ENCODE results near the gene KIT. TPM values are rescaled to one million over a fixed set of nuclear protein-coding genes. Genes with fewer than 3 reads are reported as not detected.

The KIT gene
- total and polyA plus RNA-seq, 2 donors (not counting 1 experiment from before 2014, with no cell fraction given): 0.50 to 19.9 TPM

GRCh38 chr4:54703182-54703581, 45.4 kb downstream of the KIT start:
- no peaks in the 10 kb centered on the region for H4K20me1 ChIP-seq (ENCODE audit: control insufficient read depth, extremely low read depth, insufficient read depth, low read length)
- DNase-seq (ENCODE audit: low read depth in 2 of 2): no peak
- no peak overlapping the region for H3K4me2 ChIP-seq (ENCODE audit: extremely low read depth, insufficient read depth, low read length)
- TF ChIP-seq EZH2 (IDR thresholded peaks at IDR 0.05; ENCODE audit: low read length, missing control alignments) (no peak), CTCF (conservative IDR thresholded peaks at IDR 0.05 in 1 of 2, IDR thresholded peaks at IDR 0.05 in 1 of 2; ENCODE audit: low read depth in 1 of 2, low read length in 2 of 2) (no peak)
- no peak overlapping the region for H3K9ac ChIP-seq (ENCODE audit: insufficient read depth, low read length)
- no peaks in the 10 kb centered on the region for H3K27me3 ChIP-seq (ENCODE audit: control insufficient read depth, insufficient read depth, low read length)
- H3K9me3 ChIP-seq (ENCODE audit: control insufficient read depth, insufficient read depth, low read depth, low read length): no peaks in the 10 kb centered on the region
- H3K27ac ChIP-seq (ENCODE audit: insufficient read depth, low read length): no peak overlapping the region
- H3K4me3 ChIP-seq (replicated peaks in 1 of 4; ENCODE audit: control extremely low read depth in 1 of 4, insufficient read depth in 1 of 4, low read depth in 3 of 4, low read length in 4 of 4): no peak overlapping the region
- no peak overlapping the region for H2AFZ ChIP-seq (ENCODE audit: low read length)
- no peaks in the 10 kb centered on the region for H3K4me1 ChIP-seq (ENCODE audit: control insufficient read depth, extremely low read depth, insufficient read depth, low read length)
- H3K79me2 ChIP-seq (ENCODE audit: control insufficient read depth, insufficient read depth, low read length): no peaks in the 10 kb centered on the region
- H3K36me3 ChIP-seq (ENCODE audit: control insufficient read depth, insufficient read depth, low read length): no peaks in the 10 kb centered on the region

- DNase-seq (ENCODE audit: low read depth in 2 of 2): no peak
These were observed 49.6 kb downstream of the KIT start for GRCh38 chr4:54707406-54707805.

More at GRCh38 chr4:54707406-54707805, 49.6 kb downstream of the KIT start:
- H3K4me3 ChIP-seq (replicated peaks in 1 of 4; ENCODE audit: control extremely low read depth in 1 of 4, insufficient read depth in 1 of 4, low read depth in 3 of 4, low read length in 4 of 4): no peak overlapping the region
- H3K27me3 ChIP-seq (ENCODE audit: control insufficient read depth, insufficient read depth, low read length): no peaks in the 10 kb centered on the region
- TF ChIP-seq EZH2 (IDR thresholded peaks at IDR 0.05; ENCODE audit: low read length, missing control alignments) (no peak), CTCF (conservative IDR thresholded peaks at IDR 0.05 in 1 of 2, IDR thresholded peaks at IDR 0.05 in 1 of 2; ENCODE audit: low read depth in 1 of 2, low read length in 2 of 2) (no peak)
- H3K9ac ChIP-seq (ENCODE audit: insufficient read depth, low read length): no peak overlapping the region
- H2AFZ ChIP-seq (ENCODE audit: low read length): no peak overlapping the region
- no peaks in the 10 kb centered on the region for H3K36me3 ChIP-seq (ENCODE audit: control insufficient read depth, insufficient read depth, low read length)
- no peaks in the 10 kb centered on the region for H3K79me2 ChIP-seq (ENCODE audit: control insufficient read depth, insufficient read depth, low read length)
- H3K4me1 ChIP-seq (ENCODE audit: control insufficient read depth, extremely low read depth, insufficient read depth, low read length): no peaks in the 10 kb centered on the region
- H3K9me3 ChIP-seq (ENCODE audit: control insufficient read depth, insufficient read depth, low read depth, low read length): no peaks in the 10 kb centered on the region
- no peak overlapping the region for H3K4me2 ChIP-seq (ENCODE audit: extremely low read depth, insufficient read depth, low read length)
- no peak overlapping the region for H3K27ac ChIP-seq (ENCODE audit: insufficient read depth, low read length)
- no peaks in the 10 kb centered on the region for H4K20me1 ChIP-seq (ENCODE audit: control insufficient read depth, extremely low read depth, insufficient read depth, low read length)
